H1 (cell line): ENCODE results near the gene GAREM2. TPM values are rescaled to one million over a fixed set of nuclear protein-coding genes. Genes with fewer than 3 reads are reported as not detected.

Experiments
- ATF2 ChIP-seq: IDR thresholded peaks from 2 replicates; pipeline ENCODE4 v1.6.1; 2012; ENCODE audit warnings: low read length, inconsistent platforms
- CBX8 ChIP-seq: fragments of 300-800, 300-1000 bp; sonication (generic); IDR thresholded peaks from 2 replicates; pipeline ENCODE4 v1.7.1; 2016; ENCODE audit warnings: low read depth, low read length, borderline replicate concordance
- CHD1 ChIP-seq: IDR thresholded peaks from 2 replicates; pipeline ENCODE4 v1.6.1; 2012; ENCODE audit warnings: low read depth, low read length, improper control_type of control experiment
- HDAC2 ChIP-seq, 2 experiments: fragments of 300-600 bp in 1 of 2; sonication (generic) in 1 of 2; IDR thresholded peaks; 2 replicates each; pipeline ENCODE4 v1.6.1; 2011 to 2012; ENCODE audit warnings: low read depth in 2 of 2, low read length in 2 of 2, mild to moderate bottlenecking in 2 of 2, moderate library complexity in 2 of 2, borderline replicate concordance in 1 of 2, inconsistent platforms in 1 of 2
- JUND ChIP-seq: IDR thresholded peaks from 2 replicates; pipeline ENCODE4 v1.6.1; 2011; ENCODE audit warnings: mild to moderate bottlenecking, improper control_type of control experiment, low read length
- RBBP5 ChIP-seq: IDR thresholded peaks from 2 replicates; pipeline ENCODE4 v1.7.1; 2012; ENCODE audit warnings: low read depth, mild to moderate bottlenecking, inconsistent platforms, low read length, moderate library complexity, borderline replicate concordance
- TBP ChIP-seq: IDR thresholded peaks from 2 replicates; pipeline ENCODE4 v1.6.1; 2011; ENCODE audit warnings: low read depth, low read length, improper control_type of control experiment
- TCF12 ChIP-seq: IDR thresholded peaks from 2 replicates; pipeline ENCODE4 v1.6.1; 2011; ENCODE audit warnings: low read depth, mild to moderate bottlenecking, low read length
- polyA plus RNA-seq, 7 experiments: library from polyadenylated mRNA; depleted of rRNA in 3 of 7; stranded (reverse) in 5 of 7; unstranded in 2 of 7; fragments of >200 nt in 5 of 7; fragments of 200-250 nt in 2 of 7; gene quantifications; 1 replicate in 5 of 7; 2 replicates in 1 of 7; 4 replicates in 1 of 7; pipeline versions ENCODE4 v1.2.1 to v1.2.3, GENCODE V29; 2011 to 2013; ENCODE audit warnings: missing spikeins in 2 of 7, mixed read lengths in 2 of 7
- total RNA-seq: library from RNA; stranded (reverse); fragmentation: NEBNext Ultra II Directional; extraction: Animal tissue kit (Norgen Biotek cat#: 25700); gene quantifications from 2 replicates; pipeline ENCODE4 v1.2.1, GENCODE V29; 2021

Gene GAREM2
- total and polyA plus RNA-seq, 2 of the 8 experiments (the other 6 are each of a cell fraction or from before 2014, with no cell fraction given), result 19.9 TPM

GRCh38 chr2:26238311-26238958 lies 65.5 kb downstream of the GAREM2 start (continued):
- TF ChIP-seq ATF2 (no peak), HDAC2 (IDR thresholded peaks at IDR 0.05; ENCODE audit: borderline replicate concordance in 1 of 2, low read depth in 2 of 2, low read length in 2 of 2) (no peak), TCF12 (no peak), JUND (no peak), RBBP5 (no peak), CBX8 (no peak), TBP (no peak), CHD1 (no peak)

Other genes starting within 250 kb of the GAREM2 start
- gene KIF3C, start 190.6 kb upstream of the GAREM2 start, total RNA-seq, result 58.1 and 58.8 TPM in 2 replicates
- gene KIF3C, start 190.6 kb upstream of the GAREM2 start, polyA plus RNA-seq (2011; rRNA removed), result 13.4 and 19.8 TPM in 2 replicates
- 127 and 136 TPM in 2 replicates for gene RAB10, start 139.0 kb upstream of the GAREM2 start, total RNA-seq
- gene RAB10, start 139.0 kb upstream of the GAREM2 start, polyA plus RNA-seq (2011; rRNA removed), result 42.6 and 54.0 TPM in 2 replicates
- 126 and 131 TPM in 2 replicates for gene HADHA, start 71.5 kb downstream of the GAREM2 start, total RNA-seq
- gene HADHA, start 71.5 kb downstream of the GAREM2 start, polyA plus RNA-seq (2011; rRNA removed), result 52.7 and 64.6 TPM in 2 replicates
- 52.3 and 57.3 TPM in 2 replicates for gene HADHB, start 71.9 kb downstream of the GAREM2 start, total RNA-seq
- 39.2 and 47.7 TPM in 2 replicates for gene HADHB, start 71.9 kb downstream of the GAREM2 start, polyA plus RNA-seq (2011; rRNA removed)
- 54.8 and 63.8 TPM in 2 replicates for gene SELENOI, start 173.1 kb downstream of the GAREM2 start, total RNA-seq
- gene SELENOI, start 173.1 kb downstream of the GAREM2 start, polyA plus RNA-seq (2011; rRNA removed), result 15.9 and 22.2 TPM in 2 replicates
- 0.69 and 0.75 TPM in 2 replicates for gene ADGRF3, start 173.7 kb downstream of the GAREM2 start, total RNA-seq
- 0.31 and 0.54 TPM in 2 replicates for gene ADGRF3, start 173.7 kb downstream of the GAREM2 start, polyA plus RNA-seq (2011; rRNA removed)
- not detected in 2 replicates for gene DRC1, start 228.8 kb downstream of the GAREM2 start, total RNA-seq
- gene DRC1, start 228.8 kb downstream of the GAREM2 start, polyA plus RNA-seq (2011; rRNA removed), result 0.08 and 0.11 TPM in 2 replicates